GM18517 (cell line): ENCODE data around the gene PLA2G4E.

ENCODE experiments used
- ATAC-seq: cut with Tn5 transposase; IDR thresholded peaks from one replicate; pipeline ENCODE4 v1.9.1; 2021; ENCODE audit warnings: mild to moderate bottlenecking, moderate library complexity; ENCODE audit not compliant: unreplicated experiment

PLA2G4E gene

GRCh38 chr15:42056934-42057798, 36.3 kb upstream of the PLA2G4E start:
- no peak for ATAC-seq

- no peak for ATAC-seq
Observed at GRCh38 chr15:42053914-42054313, 33.1 kb upstream of the PLA2G4E start.

- no peak for ATAC-seq
Observed at GRCh38 chr15:42053010-42053409, 32.2 kb upstream of the PLA2G4E start.

GRCh38 chr15:42050484-42051255, 29.8 kb upstream of the PLA2G4E start:
- no peak for ATAC-seq

GRCh38 chr15:42048821-42049200, 28.0 kb upstream of the PLA2G4E start:
- no peak for ATAC-seq

- no peak for ATAC-seq
Observed at GRCh38 chr15:42048080-42048820, 27.4 kb upstream of the PLA2G4E start.

- no peak for ATAC-seq
Observed at GRCh38 chr15:42046597-42046996, 25.8 kb upstream of the PLA2G4E start.

GRCh38 chr15:42045211-42045615, 24.4 kb upstream of the PLA2G4E start:
- no peak for ATAC-seq

GRCh38 chr15:42042602-42043400, 22.0 kb upstream of the PLA2G4E start:
- no peak for ATAC-seq

- ATAC-seq, result no peak
Observed at GRCh38 chr15:42038401-42038800, 17.6 kb upstream of the PLA2G4E start.

- no peak for ATAC-seq
Observed at GRCh38 chr15:42037656-42038055, 16.8 kb upstream of the PLA2G4E start.

- no peak for ATAC-seq
Observed at GRCh38 chr15:42036966-42037365, 16.1 kb upstream of the PLA2G4E start.

- ATAC-seq, result no peak
Observed at GRCh38 chr15:42036112-42036905, 15.5 kb upstream of the PLA2G4E start.

- no peak for ATAC-seq
Observed at GRCh38 chr15:42035435-42035761, 14.6 kb upstream of the PLA2G4E start.

GRCh38 chr15:42034628-42035434, 14.0 kb upstream of the PLA2G4E start:
- no peak for ATAC-seq

- no peak for ATAC-seq
Observed at GRCh38 chr15:42033214-42033873, 12.5 kb upstream of the PLA2G4E start.

- no peak for ATAC-seq
Observed at GRCh38 chr15:42032376-42033213, 11.8 kb upstream of the PLA2G4E start.
